GM23338 (cell line): ENCODE results near the gene KIAA0040. TPM values are rescaled to one million over a fixed set of nuclear protein-coding genes. Genes with fewer than 3 reads are reported as not detected.

Experiments used
- ATAC-seq: fragments of 200-7000 bp; cut with Tn5 transposase; 3 replicates; pipeline ENCODE4 v1.9.1; 2020
- DNase-seq: peaks from one replicate; pipeline ENCODE4 v3.0.0-alpha.2; 2015; ENCODE audit warnings: low spot score
- H2AFZ ChIP-seq: fragments of 200-600 bp; sonication (generic); 2 replicates; pipeline ENCODE4 v1.8.0; 2016; ENCODE audit warnings: antibody characterized with exemption, mild to moderate bottlenecking, moderate library complexity
- H3F3A ChIP-seq: fragments of 200-600 bp; sonication (generic); replicated peaks from 2 replicates; pipeline ENCODE4 v1.8.0; 2017; ENCODE audit warnings: antibody characterized with exemption, mixed run types, low read depth
- H3K27ac ChIP-seq: fragments of 200-600 bp; sonication (generic); 2 replicates; pipeline ENCODE4 v1.6.1; 2016; ENCODE audit warnings: low read depth
- H3K27me3 ChIP-seq: fragments of 200-600 bp; sonication (generic); 2 replicates; pipeline ENCODE4 v1.8.0; 2016; ENCODE audit warnings: mild to moderate bottlenecking, mixed run types, moderate library complexity; ENCODE audit not compliant: insufficient read depth
- H3K36me3 ChIP-seq: fragments of 200-600 bp; sonication (generic); 2 replicates; pipeline ENCODE4 v1.8.0; 2016; ENCODE audit warnings: mild to moderate bottlenecking; ENCODE audit not compliant: insufficient read depth
- H3K4me1 ChIP-seq: fragments of 200-600 bp; sonication (generic); 2 replicates; pipeline ENCODE4 v1.8.0; 2016; ENCODE audit warnings: mild to moderate bottlenecking, moderate library complexity; ENCODE audit not compliant: insufficient read depth
- H3K4me2 ChIP-seq: fragments of 200-600 bp; sonication (generic); 2 replicates; pipeline ENCODE4 v1.7.1; 2017; ENCODE audit warnings: mixed run types
- H3K4me3 ChIP-seq: fragments of 200-600 bp; sonication (generic); 2 replicates; pipeline ENCODE4 v1.6.1; 2016; ENCODE audit warnings: mixed run types
- H3K79me2 ChIP-seq: fragments of 200-600 bp; sonication (generic); replicated peaks from 2 replicates; pipeline ENCODE4 v1.8.0; 2017; ENCODE audit warnings: mild to moderate bottlenecking; ENCODE audit not compliant: insufficient read depth
- H3K9me2 ChIP-seq: fragments of 200-600 bp; sonication (generic); 2 replicates; pipeline ENCODE4 v1.8.0; 2017; ENCODE audit not compliant: insufficient read depth
- H4K20me1 ChIP-seq: fragments of 200-600 bp; sonication (generic); replicated peaks from 2 replicates; pipeline ENCODE4 v1.8.0; 2017; ENCODE audit warnings: mild to moderate bottlenecking; ENCODE audit not compliant: insufficient read depth
- H3K27ac Mint-ChIP-seq: 2 replicates; pipeline ENCODE4 v1.8.0; 2020; ENCODE audit warnings: inconsistent platforms, mild to moderate bottlenecking, moderate library complexity, mixed read lengths
- H3K27me3 Mint-ChIP-seq: 3 replicates; pipeline ENCODE4 v1.8.0; 2022; ENCODE audit warnings: low read depth, mild to moderate bottlenecking, moderate library complexity, mixed read lengths, inconsistent platforms; ENCODE audit not compliant: insufficient read depth, poor library complexity
- H3K36me3 Mint-ChIP-seq: 3 replicates; pipeline ENCODE4 v1.8.0; 2021; ENCODE audit warnings: low read depth, mild to moderate bottlenecking, inconsistent platforms, moderate library complexity, mixed read lengths
- H3K4me1 Mint-ChIP-seq: 3 replicates; pipeline ENCODE4 v1.8.0; 2020; ENCODE audit warnings: mild to moderate bottlenecking, inconsistent platforms, mixed read lengths
- H3K4me3 Mint-ChIP-seq: 3 replicates; pipeline ENCODE4 v1.8.0; 2021; ENCODE audit warnings: moderate library complexity, mild to moderate bottlenecking, inconsistent platforms, mixed read lengths
- H3K9me3 Mint-ChIP-seq: 3 replicates; pipeline ENCODE4 v1.8.0; 2020; ENCODE audit warnings: moderate library complexity, mild to moderate bottlenecking, inconsistent platforms, mixed read lengths
- CREB1 ChIP-seq: fragments of 250-450 bp; sonication (Bioruptor Pico); IDR thresholded peaks from 2 replicates; pipeline ENCODE4 v1.5.0; 2020; ENCODE audit warnings: low read depth, mild to moderate bottlenecking, moderate library complexity
- EZH2 ChIP-seq: fragments of 200-600 bp; sonication (generic); IDR thresholded peaks from one replicate; pipeline ENCODE4 v1.8.0; 2017; ENCODE audit warnings: antibody characterized with exemption, mild to moderate bottlenecking, low read depth; ENCODE audit not compliant: unreplicated experiment
- NANOG ChIP-seq: IDR thresholded peaks from 2 replicates; pipeline ENCODE4 v1.6.1; 2016; ENCODE audit warnings: antibody characterized with exemption, borderline replicate concordance
- POLR2AphosphoS5 ChIP-seq: IDR thresholded peaks from 2 replicates; pipeline ENCODE4 v1.6.1; 2016; ENCODE audit warnings: antibody characterized with exemption, low read depth
- STAT1 ChIP-seq: IDR thresholded peaks from one replicate; pipeline ENCODE4 v1.6.1; 2016; ENCODE audit warnings: antibody characterized with exemption; ENCODE audit not compliant: unreplicated experiment
- ZNF114 ChIP-seq: fragments of 250-450 bp; sonication (Bioruptor Pico); IDR thresholded peaks from 2 replicates; pipeline ENCODE4 v1.5.0; 2020; ENCODE audit warnings: mild to moderate bottlenecking, moderate library complexity
- ZNF331 ChIP-seq: fragments of 250-450 bp; sonication (Bioruptor Pico); IDR thresholded peaks from 2 replicates; pipeline ENCODE4 v1.5.0; 2020; ENCODE audit warnings: low read depth, mild to moderate bottlenecking, moderate library complexity
- polyA plus RNA-seq: library from polyadenylated mRNA; unstranded; fragments of >200 nt; fragmentation: Nextera tagmentation; extraction: Ambion mirVana; gene quantifications from 2 replicates; pipeline ENCODE4 v1.2.1, GENCODE V29; 2016
- total RNA-seq: library from RNA; depleted of rRNA; stranded (reverse); fragments of >200 nt; shearing (Covaris generic); gene quantifications from 2 replicates; pipeline ENCODE4 v1.2.3, GENCODE V29; 2014
- TF ChIP-seq, protein P1 (sequence below): fragments of 250-450 bp; sonication (Bioruptor Pico); IDR thresholded peaks from 2 replicates; pipeline ENCODE4 v1.5.0; 2020; ENCODE audit warnings: mild to moderate bottlenecking, moderate library complexity
- TF ChIP-seq, protein P2 (sequence below): IDR thresholded peaks from 2 replicates; pipeline ENCODE4 v1.6.1; 2016; ENCODE audit warnings: antibody characterized with exemption
- TF ChIP-seq, protein P3 (sequence below): IDR thresholded peaks from one replicate; pipeline ENCODE4 v1.6.1; 2018; ENCODE audit warnings: antibody characterized with exemption; ENCODE audit not compliant: unreplicated experiment

KIAA0040 gene
- total and polyA plus RNA-seq, 2 experiments from 2014 or later = 7.0 to 11.9 TPM

- no peaks in the 10 kb centered on the region for H3K79me2 ChIP-seq
- TF ChIP-seq, protein P1, sequence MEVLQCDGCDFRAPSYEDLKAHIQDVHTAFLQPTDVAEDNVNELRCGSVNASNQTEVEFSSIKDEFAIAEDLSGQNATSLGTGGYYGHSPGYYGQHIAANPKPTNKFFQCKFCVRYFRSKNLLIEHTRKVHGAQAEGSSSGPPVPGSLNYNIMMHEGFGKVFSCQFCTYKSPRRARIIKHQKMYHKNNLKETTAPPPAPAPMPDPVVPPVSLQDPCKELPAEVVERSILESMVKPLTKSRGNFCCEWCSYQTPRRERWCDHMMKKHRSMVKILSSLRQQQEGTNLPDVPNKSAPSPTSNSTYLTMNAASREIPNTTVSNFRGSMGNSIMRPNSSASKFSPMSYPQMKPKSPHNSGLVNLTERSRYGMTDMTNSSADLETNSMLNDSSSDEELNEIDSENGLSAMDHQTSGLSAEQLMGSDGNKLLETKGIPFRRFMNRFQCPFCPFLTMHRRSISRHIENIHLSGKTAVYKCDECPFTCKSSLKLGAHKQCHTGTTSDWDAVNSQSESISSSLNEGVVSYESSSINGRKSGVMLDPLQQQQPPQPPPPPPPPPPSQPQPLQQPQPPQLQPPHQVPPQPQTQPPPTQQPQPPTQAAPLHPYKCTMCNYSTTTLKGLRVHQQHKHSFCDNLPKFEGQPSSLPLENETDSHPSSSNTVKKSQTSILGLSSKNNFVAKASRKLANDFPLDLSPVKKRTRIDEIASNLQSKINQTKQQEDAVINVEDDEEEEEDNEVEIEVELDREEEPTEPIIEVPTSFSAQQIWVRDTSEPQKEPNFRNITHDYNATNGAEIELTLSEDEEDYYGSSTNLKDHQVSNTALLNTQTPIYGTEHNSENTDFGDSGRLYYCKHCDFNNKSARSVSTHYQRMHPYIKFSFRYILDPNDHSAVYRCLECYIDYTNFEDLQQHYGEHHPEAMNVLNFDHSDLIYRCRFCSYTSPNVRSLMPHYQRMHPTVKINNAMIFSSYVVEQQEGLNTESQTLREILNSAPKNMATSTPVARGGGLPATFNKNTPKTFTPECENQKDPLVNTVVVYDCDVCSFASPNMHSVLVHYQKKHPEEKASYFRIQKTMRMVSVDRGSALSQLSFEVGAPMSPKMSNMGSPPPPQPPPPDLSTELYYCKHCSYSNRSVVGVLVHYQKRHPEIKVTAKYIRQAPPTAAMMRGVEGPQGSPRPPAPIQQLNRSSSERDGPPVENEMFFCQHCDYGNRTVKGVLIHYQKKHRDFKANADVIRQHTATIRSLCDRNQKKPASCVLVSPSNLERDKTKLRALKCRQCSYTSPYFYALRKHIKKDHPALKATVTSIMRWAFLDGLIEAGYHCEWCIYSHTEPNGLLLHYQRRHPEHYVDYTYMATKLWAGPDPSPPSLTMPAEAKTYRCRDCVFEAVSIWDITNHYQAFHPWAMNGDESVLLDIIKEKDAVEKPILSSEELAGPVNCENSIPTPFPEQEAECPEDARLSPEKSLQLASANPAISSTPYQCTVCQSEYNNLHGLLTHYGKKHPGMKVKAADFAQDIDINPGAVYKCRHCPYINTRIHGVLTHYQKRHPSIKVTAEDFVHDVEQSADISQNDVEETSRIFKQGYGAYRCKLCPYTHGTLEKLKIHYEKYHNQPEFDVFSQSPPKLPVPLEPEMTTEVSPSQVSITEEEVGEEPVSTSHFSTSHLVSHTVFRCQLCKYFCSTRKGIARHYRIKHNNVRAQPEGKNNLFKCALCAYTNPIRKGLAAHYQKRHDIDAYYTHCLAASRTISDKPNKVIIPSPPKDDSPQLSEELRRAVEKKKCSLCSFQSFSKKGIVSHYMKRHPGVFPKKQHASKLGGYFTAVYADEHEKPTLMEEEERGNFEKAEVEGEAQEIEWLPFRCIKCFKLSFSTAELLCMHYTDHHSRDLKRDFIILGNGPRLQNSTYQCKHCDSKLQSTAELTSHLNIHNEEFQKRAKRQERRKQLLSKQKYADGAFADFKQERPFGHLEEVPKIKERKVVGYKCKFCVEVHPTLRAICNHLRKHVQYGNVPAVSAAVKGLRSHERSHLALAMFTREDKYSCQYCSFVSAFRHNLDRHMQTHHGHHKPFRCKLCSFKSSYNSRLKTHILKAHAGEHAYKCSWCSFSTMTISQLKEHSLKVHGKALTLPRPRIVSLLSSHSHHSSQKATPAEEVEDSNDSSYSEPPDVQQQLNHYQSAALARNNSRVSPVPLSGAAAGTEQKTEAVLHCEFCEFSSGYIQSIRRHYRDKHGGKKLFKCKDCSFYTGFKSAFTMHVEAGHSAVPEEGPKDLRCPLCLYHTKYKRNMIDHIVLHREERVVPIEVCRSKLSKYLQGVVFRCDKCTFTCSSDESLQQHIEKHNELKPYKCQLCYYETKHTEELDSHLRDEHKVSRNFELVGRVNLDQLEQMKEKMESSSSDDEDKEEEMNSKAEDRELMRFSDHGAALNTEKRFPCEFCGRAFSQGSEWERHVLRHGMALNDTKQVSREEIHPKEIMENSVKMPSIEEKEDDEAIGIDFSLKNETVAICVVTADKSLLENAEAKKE = no peak
- TF ChIP-seq POLR2AphosphoS5 (no peak), ZNF331 (no peak), CREB1 (CRISPR knock-in tag) (no peak), NANOG (no peak), STAT1 (no peak), ZNF114 (CRISPR knock-in tag) (no peak), EZH2 (no peak)
- TF ChIP-seq, protein P2, sequence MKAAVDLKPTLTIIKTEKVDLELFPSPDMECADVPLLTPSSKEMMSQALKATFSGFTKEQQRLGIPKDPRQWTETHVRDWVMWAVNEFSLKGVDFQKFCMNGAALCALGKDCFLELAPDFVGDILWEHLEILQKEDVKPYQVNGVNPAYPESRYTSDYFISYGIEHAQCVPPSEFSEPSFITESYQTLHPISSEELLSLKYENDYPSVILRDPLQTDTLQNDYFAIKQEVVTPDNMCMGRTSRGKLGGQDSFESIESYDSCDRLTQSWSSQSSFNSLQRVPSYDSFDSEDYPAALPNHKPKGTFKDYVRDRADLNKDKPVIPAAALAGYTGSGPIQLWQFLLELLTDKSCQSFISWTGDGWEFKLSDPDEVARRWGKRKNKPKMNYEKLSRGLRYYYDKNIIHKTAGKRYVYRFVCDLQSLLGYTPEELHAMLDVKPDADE = no peak
- TF ChIP-seq, protein P3, sequence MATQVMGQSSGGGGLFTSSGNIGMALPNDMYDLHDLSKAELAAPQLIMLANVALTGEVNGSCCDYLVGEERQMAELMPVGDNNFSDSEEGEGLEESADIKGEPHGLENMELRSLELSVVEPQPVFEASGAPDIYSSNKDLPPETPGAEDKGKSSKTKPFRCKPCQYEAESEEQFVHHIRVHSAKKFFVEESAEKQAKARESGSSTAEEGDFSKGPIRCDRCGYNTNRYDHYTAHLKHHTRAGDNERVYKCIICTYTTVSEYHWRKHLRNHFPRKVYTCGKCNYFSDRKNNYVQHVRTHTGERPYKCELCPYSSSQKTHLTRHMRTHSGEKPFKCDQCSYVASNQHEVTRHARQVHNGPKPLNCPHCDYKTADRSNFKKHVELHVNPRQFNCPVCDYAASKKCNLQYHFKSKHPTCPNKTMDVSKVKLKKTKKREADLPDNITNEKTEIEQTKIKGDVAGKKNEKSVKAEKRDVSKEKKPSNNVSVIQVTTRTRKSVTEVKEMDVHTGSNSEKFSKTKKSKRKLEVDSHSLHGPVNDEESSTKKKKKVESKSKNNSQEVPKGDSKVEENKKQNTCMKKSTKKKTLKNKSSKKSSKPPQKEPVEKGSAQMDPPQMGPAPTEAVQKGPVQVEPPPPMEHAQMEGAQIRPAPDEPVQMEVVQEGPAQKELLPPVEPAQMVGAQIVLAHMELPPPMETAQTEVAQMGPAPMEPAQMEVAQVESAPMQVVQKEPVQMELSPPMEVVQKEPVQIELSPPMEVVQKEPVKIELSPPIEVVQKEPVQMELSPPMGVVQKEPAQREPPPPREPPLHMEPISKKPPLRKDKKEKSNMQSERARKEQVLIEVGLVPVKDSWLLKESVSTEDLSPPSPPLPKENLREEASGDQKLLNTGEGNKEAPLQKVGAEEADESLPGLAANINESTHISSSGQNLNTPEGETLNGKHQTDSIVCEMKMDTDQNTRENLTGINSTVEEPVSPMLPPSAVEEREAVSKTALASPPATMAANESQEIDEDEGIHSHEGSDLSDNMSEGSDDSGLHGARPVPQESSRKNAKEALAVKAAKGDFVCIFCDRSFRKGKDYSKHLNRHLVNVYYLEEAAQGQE = no peak
- no peak overlapping the region for H3K27ac ChIP-seq
- H3K4me2 ChIP-seq = no peak overlapping the region
- H3F3A ChIP-seq = no peaks in the 10 kb centered on the region
- ATAC-seq = no peak
- Mint-ChIP-seq H3K36me3 (no peaks in the 10 kb centered on the region), H3K27ac (no peak overlapping the region), H3K4me1 (peaks cover 2% of the 10 kb centered on the region; the same call in 2 of the 3 replicates), H3K27me3 (peaks cover 6% of the 10 kb centered on the region), H3K9me3 (no peaks in the 10 kb centered on the region), H3K4me3 (no peak overlapping the region)
- no peak for DNase-seq
- H3K4me1 ChIP-seq = no peaks in the 10 kb centered on the region
- H4K20me1 ChIP-seq = no peaks in the 10 kb centered on the region
- no peaks in the 10 kb centered on the region for H3K27me3 ChIP-seq
- no peaks in the 10 kb centered on the region for H3K36me3 ChIP-seq
- H3K9me2 ChIP-seq = no peaks in the 10 kb centered on the region
- no peak overlapping the region for H3K4me3 ChIP-seq
- H2AFZ ChIP-seq = no peak overlapping the region
Measured at GRCh38 chr1:175120511-175120910, 72.1 kb downstream of the KIAA0040 start.
